Ectodermal cell (in vitro differentiated cells): Measurements from ENCODE around the gene ENAH.

Experiments used
- H3K27ac ChIP-seq: 2 replicates; pipeline ENCODE4 v1.7.0; 2013; ENCODE audit warnings: mild to moderate bottlenecking, low read depth, low read length; ENCODE audit not compliant: insufficient read depth, poor library complexity, severe bottlenecking
- H3K27me3 ChIP-seq: 2 replicates; pipeline ENCODE4 v1.7.0; 2013; ENCODE audit warnings: mild to moderate bottlenecking, low read length; ENCODE audit not compliant: insufficient read depth, control insufficient read depth, poor library complexity, severe bottlenecking
- H3K36me3 ChIP-seq: one replicate; pipeline ENCODE4 v1.7.0; 2013; ENCODE audit warnings: low read length; ENCODE audit not compliant: control insufficient read depth, insufficient read depth
- H3K4me1 ChIP-seq: one replicate; pipeline ENCODE4 v1.7.0; 2013; ENCODE audit warnings: low read length; ENCODE audit not compliant: control insufficient read depth, insufficient read depth
- H3K4me3 ChIP-seq: 2 replicates; pipeline ENCODE4 v1.7.0; 2013; ENCODE audit warnings: low read depth, low read length, control low read depth; ENCODE audit not compliant: insufficient read depth
- H3K9me3 ChIP-seq: 2 replicates; pipeline ENCODE4 v1.7.0; 2013; ENCODE audit warnings: mild to moderate bottlenecking, low read length, moderate library complexity; ENCODE audit not compliant: control insufficient read depth
- WGBS, 2 experiments: methylation state at CpG; one replicate each; pipeline ENCODE4 v1.1.7; 2013; ENCODE audit warnings: missing lambda C conversion rate in 2 of 2; 5-methylcytosine and 5-hydroxymethylcytosine counted together

ENAH gene

DNA sequence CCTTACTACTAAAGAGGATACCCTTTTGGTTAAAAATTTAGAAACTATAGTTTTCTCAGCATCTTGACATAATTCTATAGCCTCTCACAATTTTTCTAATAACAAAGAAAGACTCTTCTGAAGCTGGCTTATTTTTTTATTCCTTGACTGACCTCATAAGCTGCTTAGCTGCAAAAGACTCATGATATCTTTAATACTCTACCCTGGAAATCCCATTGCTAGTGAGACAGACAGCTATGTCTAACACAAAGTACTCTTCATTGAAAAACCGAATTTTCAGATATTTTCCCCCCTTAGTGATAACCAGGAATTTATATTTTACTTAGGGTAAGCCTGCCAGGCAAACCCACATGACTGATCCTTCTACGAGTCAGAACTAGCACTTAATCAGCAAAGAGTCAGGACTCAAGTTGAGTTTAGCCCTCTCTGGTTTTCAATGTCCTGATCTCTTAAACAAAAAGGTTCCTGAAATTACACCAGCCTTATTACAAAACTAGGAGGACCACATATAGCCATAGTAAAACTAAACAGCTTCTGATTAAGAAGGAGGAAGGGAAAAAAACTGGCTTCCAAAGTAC, 56.9 kb downstream of the ENAH start:
- Histone ChIP-seq H3K9me3 (no peaks in the 10 kb centered on the region), H3K36me3 (no peaks in the 10 kb centered on the region), H3K4me3 (no peak overlapping the region), H3K4me1 (no peaks in the 10 kb centered on the region), H3K27ac (no peak overlapping the region), H3K27me3 (no peaks in the 10 kb centered on the region)
- 86 to 93% methylated on average over 2 of the region's 2 CpGs for WGBS, 2 experiments

DNA sequence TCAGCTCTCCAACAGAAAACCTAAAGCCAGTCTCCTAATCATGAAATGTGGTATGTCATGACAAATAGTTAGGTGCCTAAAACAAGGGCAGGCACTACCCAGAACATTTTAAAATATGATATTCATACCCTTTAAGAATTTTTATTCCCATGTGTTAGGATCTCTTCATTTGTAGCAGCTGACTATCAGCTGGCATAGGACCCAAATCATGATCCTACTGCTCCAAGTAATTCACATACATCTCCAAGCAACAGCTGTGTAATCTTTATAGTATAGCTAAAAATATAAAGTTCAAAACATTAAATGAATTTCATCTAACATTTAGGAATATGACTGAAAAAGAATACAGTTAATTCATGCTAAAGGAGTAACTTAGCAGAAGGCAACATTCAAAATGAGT, 57.5 kb downstream of the ENAH start:
- H3K4me3 ChIP-seq: no peak overlapping the region
- H3K36me3 ChIP-seq: no peaks in the 10 kb centered on the region
- no peaks in the 10 kb centered on the region for H3K9me3 ChIP-seq
- no peaks in the 10 kb centered on the region for H3K27me3 ChIP-seq
- H3K4me1 ChIP-seq: no peaks in the 10 kb centered on the region
- no peak overlapping the region for H3K27ac ChIP-seq

DNA sequence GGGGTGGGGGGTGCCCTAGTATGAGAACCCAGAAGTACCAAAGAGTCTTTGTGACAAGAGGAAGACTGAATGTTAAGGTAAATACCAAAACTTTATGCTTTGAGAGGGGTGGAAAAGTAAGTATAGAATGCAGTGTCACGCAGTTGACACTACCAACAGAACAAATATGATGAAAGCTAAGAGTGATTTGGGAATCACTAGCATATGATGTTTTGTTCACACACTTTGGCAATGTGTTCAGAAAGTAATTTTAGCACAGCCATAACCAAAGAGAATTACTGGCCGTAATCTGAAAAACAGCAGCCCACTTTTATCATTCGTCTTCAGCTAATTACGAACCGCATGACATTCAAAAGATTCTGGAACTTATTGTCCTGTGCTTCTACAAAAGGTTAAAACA, 59.5 kb downstream of the ENAH start:
- 94 to 96% methylated on average over 5 of the region's 5 CpGs for WGBS, 2 experiments
- Histone ChIP-seq H3K4me3 (no peak overlapping the region), H3K27me3 (no peaks in the 10 kb centered on the region), H3K27ac (no peak overlapping the region), H3K36me3 (no peaks in the 10 kb centered on the region), H3K4me1 (no peaks in the 10 kb centered on the region), H3K9me3 (no peaks in the 10 kb centered on the region)

DNA sequence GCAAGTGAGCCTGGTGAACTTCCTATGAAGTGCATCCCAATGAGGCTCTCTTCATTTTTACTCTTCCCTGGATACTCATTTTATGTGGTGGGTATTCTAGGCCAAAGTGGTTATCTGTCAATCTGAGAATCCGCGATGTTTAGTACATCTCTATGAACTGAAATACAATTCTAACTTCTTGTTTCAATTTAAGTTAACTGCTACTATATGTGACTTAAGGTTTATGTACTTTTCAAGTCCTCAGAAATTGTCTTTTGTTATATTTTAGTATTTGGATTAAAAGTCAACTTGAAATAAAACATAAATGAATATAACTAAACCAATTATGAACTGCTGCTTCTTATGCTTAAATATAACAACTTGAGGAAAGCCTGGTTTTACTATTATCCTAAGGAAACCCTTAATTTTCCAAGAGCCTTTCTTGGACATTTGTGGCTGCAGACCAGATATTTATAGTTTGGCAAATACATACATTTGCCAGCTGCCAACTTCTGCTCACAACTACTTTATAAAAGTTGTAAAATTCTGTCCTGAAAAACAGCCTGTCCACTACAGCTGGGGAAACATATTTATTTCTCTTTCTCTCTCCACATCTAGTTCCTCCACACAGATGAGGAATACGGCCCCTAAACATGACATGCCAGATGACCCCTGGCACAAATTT, 60.4 kb downstream of the ENAH start:
- Histone ChIP-seq H3K36me3 (peaks cover 3% of the 10 kb centered on the region), H3K4me3 (no peak overlapping the region), H3K27me3 (no peaks in the 10 kb centered on the region), H3K27ac (no peak overlapping the region), H3K4me1 (no peaks in the 10 kb centered on the region), H3K9me3 (no peaks in the 10 kb centered on the region)
- WGBS, 2 experiments: 92 to 100% methylated on average over 1 to 3 of the region's 3 CpGs

- H3K27me3 ChIP-seq: no peaks in the 10 kb centered on the region
- H3K9me3 ChIP-seq: no peaks in the 10 kb centered on the region
- H3K36me3 ChIP-seq: peaks cover 3% of the 10 kb centered on the region
- no peak overlapping the region for H3K27ac ChIP-seq
- no CpG with 5 or more reads among the region's 1 CpG for WGBS, 2 experiments
- H3K4me1 ChIP-seq: peaks cover 7% of the 10 kb centered on the region
- H3K4me3 ChIP-seq: no peak overlapping the region
These were observed 65.6 kb downstream of the ENAH start for GRCh38 chr1:225587310-225587709.

DNA sequence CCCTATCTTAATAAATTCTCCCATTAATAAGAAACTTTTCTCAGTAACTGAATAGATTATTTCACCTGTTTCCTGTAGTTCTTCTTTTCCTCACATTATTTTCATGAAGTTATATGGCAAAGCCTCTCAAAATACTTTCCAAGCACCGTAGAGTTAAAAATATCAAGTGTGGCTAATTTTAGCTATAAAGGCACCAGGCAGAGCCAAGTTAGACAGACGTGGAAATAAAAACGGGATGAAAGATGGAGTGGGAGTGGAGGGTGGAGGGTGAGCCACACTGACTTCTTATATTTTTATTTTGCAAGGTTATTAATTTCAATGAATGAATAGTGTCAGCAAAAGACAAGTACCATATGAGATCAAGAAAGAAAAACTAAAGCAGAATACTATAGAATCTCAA, 71.7 kb downstream of the ENAH start:
- no peak overlapping the region for H3K27ac ChIP-seq
- no peaks in the 10 kb centered on the region for H3K9me3 ChIP-seq
- WGBS, 2 experiments: 88 to 94% methylated on average over 3 of the region's 3 CpGs

DNA sequence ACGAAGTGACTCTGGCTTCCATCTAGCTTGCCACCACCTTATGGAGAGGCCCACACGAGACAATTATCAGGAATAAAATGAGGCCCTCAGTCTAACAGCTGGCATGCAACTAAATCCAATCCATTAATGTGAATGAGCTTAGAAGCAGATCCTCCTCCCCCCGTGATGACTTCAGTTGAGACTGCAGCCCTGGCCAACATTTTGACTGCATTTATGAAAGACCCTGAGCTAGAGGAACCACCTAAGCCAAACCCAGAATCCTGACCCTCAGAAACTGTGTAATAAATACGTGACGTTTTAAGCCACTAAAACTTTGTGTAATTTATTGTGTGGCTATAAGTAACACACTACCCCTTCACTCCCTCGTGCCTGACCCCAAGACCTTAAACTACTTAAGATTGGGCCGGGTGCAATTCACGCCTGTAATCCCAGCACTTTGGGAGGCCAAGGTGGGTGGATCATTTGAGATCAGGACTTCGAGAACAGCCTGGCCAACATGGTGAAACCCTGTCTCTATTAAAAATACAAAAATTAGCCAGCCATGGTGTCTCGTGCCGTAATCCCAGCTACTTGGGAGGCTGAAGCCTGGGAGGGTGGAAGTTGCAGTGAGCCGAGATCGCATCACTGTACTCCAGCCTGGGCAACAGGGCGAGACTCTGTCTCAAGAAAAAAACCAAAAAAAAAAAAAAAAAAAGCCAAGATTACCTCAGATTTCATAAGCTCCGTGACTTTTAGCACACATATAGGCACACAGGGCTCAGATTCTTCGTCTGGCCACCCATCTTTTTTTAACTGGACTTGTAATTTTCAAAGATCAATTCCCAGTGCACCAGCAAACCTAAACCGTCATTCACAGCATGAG, 72.5 kb downstream of the ENAH start:
- no peaks in the 10 kb centered on the region for H3K9me3 ChIP-seq
- no peaks in the 10 kb centered on the region for H3K36me3 ChIP-seq
- no peaks in the 10 kb centered on the region for H3K27me3 ChIP-seq
- H3K4me1 ChIP-seq: peaks cover 28% of the 10 kb centered on the region
- WGBS, 2 experiments: 85 to 86% methylated on average over 15 to 17 of the region's 17 CpGs
- H3K27ac ChIP-seq: no peak overlapping the region
- H3K4me3 ChIP-seq: no peak overlapping the region

More for the DNA sequence above, 71.7 kb downstream of the ENAH start:
- no peaks in the 10 kb centered on the region for H3K27me3 ChIP-seq
- no peaks in the 10 kb centered on the region for H3K36me3 ChIP-seq
- H3K4me1 ChIP-seq: peaks cover 28% of the 10 kb centered on the region
- no peak overlapping the region for H3K4me3 ChIP-seq

GRCh38 chr1:225578251-225578977, 74.5 kb downstream of the ENAH start:
- WGBS, 2 experiments: 66 to 75% methylated on average over 2 to 3 of the region's 3 CpGs
- Histone ChIP-seq H3K27ac (no peak overlapping the region), H3K4me1 (peaks cover 28% of the 10 kb centered on the region), H3K36me3 (no peaks in the 10 kb centered on the region), H3K4me3 (no peak overlapping the region), H3K27me3 (no peaks in the 10 kb centered on the region), H3K9me3 (no peaks in the 10 kb centered on the region)

- 62 to 71% methylated on average over 2 of the region's 2 CpGs for WGBS, 2 experiments
- no peak overlapping the region for H3K27ac ChIP-seq
- H3K4me1 ChIP-seq: peaks cover 21% of the 10 kb centered on the region
These were observed 75.7 kb downstream of the ENAH start for GRCh38 chr1:225577241-225577640.

GRCh38 chr1:225573216-225573615, 79.7 kb downstream of the ENAH start:
- no peak overlapping the region for H3K27ac ChIP-seq
- peaks cover 14% of the 10 kb centered on the region for H3K4me1 ChIP-seq
- H3K9me3 ChIP-seq: no peaks in the 10 kb centered on the region
- H3K27me3 ChIP-seq: no peaks in the 10 kb centered on the region
- H3K36me3 ChIP-seq: no peaks in the 10 kb centered on the region
- 82 to 95% methylated on average over 2 of the region's 2 CpGs for WGBS, 2 experiments
- no peak overlapping the region for H3K4me3 ChIP-seq

More at GRCh38 chr1:225577241-225577640, 75.7 kb downstream of the ENAH start:
- Histone ChIP-seq H3K9me3 (no peaks in the 10 kb centered on the region), H3K4me3 (no peak overlapping the region), H3K36me3 (no peaks in the 10 kb centered on the region), H3K27me3 (no peaks in the 10 kb centered on the region)
